H1 (cell line): ENCODE measurements around the gene SCGN. TPM values are rescaled to one million over a fixed set of nuclear protein-coding genes. Genes with fewer than 3 reads are reported as not detected.

Source experiments
- CTCF ChIA-PET: fragments of 300-600 bp; sonication (Branson Sonifier 250); formaldehyde crosslinking; loops from one replicate; lab custom pipeline; 2021; ENCODE audit not compliant: partially characterized antibody; lab: Charles Lee
- POLR2A ChIA-PET: fragments of 300-600 bp; sonication (Branson Sonifier 250); formaldehyde crosslinking; loops from one replicate; lab custom pipeline; 2021; ENCODE audit warnings: inconsistent platforms; ENCODE audit not compliant: partially characterized antibody; lab: Charles Lee
- DNase-seq, 2 experiments: peaks; one replicate each; pipeline versions ENCODE4 v3.0.0 to v3.0.0-alpha.2; 2010 to 2022; ENCODE audit warnings: low spot score in 2 of 2, low read depth in 1 of 2, mixed read lengths in 1 of 2
- FAIRE-seq: peaks from 2 replicates; lab custom pipeline; 2011; peaks lifted over from hg19 to GRCh38; lab: Jason Lieb, UNC
- H2AFZ ChIP-seq: 2 replicates; pipeline ENCODE4 v1.8.1; 2012; ENCODE audit warnings: low read length, inconsistent platforms
- H2AK5ac ChIP-seq: 2 replicates; pipeline ENCODE4 v1.6.1; 2013; ENCODE audit warnings: low read depth, low read length
- H2BK120ac ChIP-seq: replicated peaks from 2 replicates; pipeline ENCODE3; 2013; ENCODE audit warnings: low read depth, low read length, inconsistent platforms
- H2BK12ac ChIP-seq: 2 replicates; pipeline ENCODE4 v1.6.1; 2013; ENCODE audit warnings: low read depth, low read length
- H2BK15ac ChIP-seq: 2 replicates; pipeline ENCODE4 v1.6.1; 2013; ENCODE audit warnings: low read length
- H2BK20ac ChIP-seq: 2 replicates; pipeline ENCODE4 v1.6.1; 2013; ENCODE audit warnings: low read length
- H2BK5ac ChIP-seq: 2 replicates; pipeline ENCODE4 v1.6.1; 2013; ENCODE audit warnings: low read depth, low read length
- H3K14ac ChIP-seq: 2 replicates; pipeline ENCODE4 v1.6.1; 2013; ENCODE audit warnings: inconsistent platforms; ENCODE audit not compliant: insufficient read length
- H3K18ac ChIP-seq: 2 replicates; pipeline ENCODE4 v1.6.1; 2013; ENCODE audit warnings: low read length; ENCODE audit errors: extremely low read depth
- H3K23ac ChIP-seq: 2 replicates; pipeline ENCODE4 v1.6.1; 2013; ENCODE audit warnings: inconsistent platforms; ENCODE audit not compliant: insufficient read length
- H3K23me2 ChIP-seq: 2 replicates; pipeline ENCODE4 v1.6.1; 2013; ENCODE audit warnings: low read depth, low read length
- H3K27ac ChIP-seq: 2 replicates; pipeline ENCODE4 v1.6.1; 2011; ENCODE audit warnings: low read depth, low read length, inconsistent platforms
- H3K27me3 ChIP-seq, 4 experiments: replicated peaks in 1 of 4; 1 replicate in 1 of 4; 2 replicates in 3 of 4; pipeline versions ENCODE4 v1.6.1 to v1.8.1; 2011 to 2013; ENCODE audit warnings: low read length in 3 of 4, mild to moderate bottlenecking in 3 of 4, inconsistent platforms in 2 of 4, mixed read lengths in 2 of 4, moderate library complexity in 1 of 4; ENCODE audit not compliant: control insufficient read depth in 3 of 4, insufficient read depth in 3 of 4; ENCODE audit errors: extremely low read depth in 1 of 4
- H3K36me3 ChIP-seq, 4 experiments: 2 replicates each; pipeline versions ENCODE4 v1.6.1 to v1.8.1; 2011 to 2013; ENCODE audit warnings: mild to moderate bottlenecking in 4 of 4, low read length in 3 of 4, moderate library complexity in 2 of 4, control low read depth in 1 of 4, inconsistent platforms in 1 of 4; ENCODE audit not compliant: insufficient read depth in 4 of 4, control insufficient read depth in 2 of 4
- H3K4ac ChIP-seq: replicated peaks from 2 replicates; pipeline ENCODE3; 2013; ENCODE audit warnings: low read length, low read depth, mixed read lengths, inconsistent platforms; ENCODE audit not compliant: insufficient read length
- H3K4me1 ChIP-seq, 4 experiments: replicated peaks in 1 of 4; 1 replicate in 1 of 4; 2 replicates in 3 of 4; pipeline versions ENCODE4 v1.6.1 to v1.8.1; 2011 to 2013; ENCODE audit warnings: low read length in 3 of 4, inconsistent platforms in 2 of 4, mixed read lengths in 1 of 4; ENCODE audit not compliant: insufficient read depth in 4 of 4, control insufficient read depth in 3 of 4
- H3K4me2 ChIP-seq, 2 experiments: 2 replicates each; pipeline versions ENCODE4 v1.6.1 to v1.8.1; 2011 to 2013; ENCODE audit warnings: low read depth in 2 of 2, low read length in 2 of 2, control low read depth in 1 of 2, inconsistent platforms in 1 of 2, mild to moderate bottlenecking in 1 of 2; ENCODE audit not compliant: insufficient read depth in 1 of 2
- H3K4me3 ChIP-seq, 4 experiments: fragments of 200-600, 300-600 bp in 1 of 4; sonication (generic), shearing (Covaris generic), sonication (Bioruptor Twin) in 1 of 4; 2 replicates each; pipeline versions ENCODE4 v1.5.1 to v1.8.1; 2011 to 2016; ENCODE audit warnings: low read length in 4 of 4, low read depth in 3 of 4, control low read depth in 2 of 4, inconsistent platforms in 2 of 4, mild to moderate bottlenecking in 2 of 4, mixed read lengths in 1 of 4, moderate library complexity in 1 of 4; ENCODE audit not compliant: insufficient read depth in 2 of 4; ENCODE audit errors: extremely low read depth in 1 of 4
- H3K56ac ChIP-seq: replicated peaks from 2 replicates; pipeline ENCODE3; 2013; ENCODE audit warnings: low read depth, mild to moderate bottlenecking, mixed read lengths, low read length, inconsistent platforms; ENCODE audit not compliant: insufficient read length
- H3K79me1 ChIP-seq: 2 replicates; pipeline ENCODE4 v1.6.1; 2013; ENCODE audit warnings: low read depth, low read length, control low read depth
- H3K79me2 ChIP-seq, 2 experiments: 2 replicates each; pipeline versions ENCODE4 v1.6.1 to v1.8.1; 2012 to 2013; ENCODE audit warnings: low read length in 2 of 2, mild to moderate bottlenecking in 2 of 2, inconsistent platforms in 1 of 2; ENCODE audit not compliant: insufficient read depth in 2 of 2, control insufficient read depth in 1 of 2
- H3K9ac ChIP-seq, 4 experiments: replicated peaks in 1 of 4; 1 replicate in 1 of 4; 2 replicates in 3 of 4; pipeline versions ENCODE4 v1.6.1 to v1.8.1; 2011 to 2013; ENCODE audit warnings: low read depth in 3 of 4, low read length in 3 of 4, control low read depth in 2 of 4, mild to moderate bottlenecking in 2 of 4, moderate library complexity in 2 of 4, inconsistent platforms in 1 of 4; ENCODE audit errors: extremely low read depth in 1 of 4
- H3K9me3 ChIP-seq, 2 experiments: 2 replicates each; pipeline versions ENCODE4 v1.6.1 to v1.8.1; 2012 to 2013; ENCODE audit warnings: mild to moderate bottlenecking in 2 of 2, moderate library complexity in 2 of 2, control low read depth in 1 of 2, inconsistent platforms in 1 of 2, low read depth in 1 of 2, low read length in 1 of 2, mixed read lengths in 1 of 2; ENCODE audit not compliant: insufficient read depth in 2 of 2
- H4K20me1 ChIP-seq, 2 experiments: replicated peaks in 1 of 2; 2 replicates each; pipeline versions ENCODE3 to v1.8.1; 2011 to 2013; ENCODE audit warnings: inconsistent platforms in 2 of 2, low read length in 2 of 2, mild to moderate bottlenecking in 1 of 2; ENCODE audit not compliant: insufficient read depth in 2 of 2, control insufficient read depth in 1 of 2
- H4K5ac ChIP-seq: 2 replicates; pipeline ENCODE4 v1.6.1; 2013; ENCODE audit warnings: low read length, low read depth, mixed read lengths, inconsistent platforms; ENCODE audit not compliant: insufficient read length
- H4K8ac ChIP-seq: 2 replicates; pipeline ENCODE4 v1.8.0; 2013; ENCODE audit warnings: mild to moderate bottlenecking, moderate library complexity, low read length, inconsistent platforms; ENCODE audit not compliant: insufficient read depth; ENCODE audit errors: extremely low read depth
- H4K91ac ChIP-seq: replicated peaks from 2 replicates; pipeline ENCODE3; 2013; ENCODE audit warnings: low read length, mixed read lengths, inconsistent platforms; ENCODE audit not compliant: insufficient read length
- BRCA1 ChIP-seq: IDR thresholded peaks from 2 replicates; pipeline ENCODE4 v1.6.1; 2012; ENCODE audit warnings: low read depth, low read length, improper control_type of control experiment
- CBX8 ChIP-seq: fragments of 300-800, 300-1000 bp; sonication (generic); IDR thresholded peaks from 2 replicates; pipeline ENCODE4 v1.7.1; 2016; ENCODE audit warnings: low read depth, low read length, borderline replicate concordance
- EZH2 ChIP-seq: fragments of 200-600 bp; sonication (generic); IDR thresholded peaks from 2 replicates; pipeline ENCODE4 v1.7.1; 2012; ENCODE audit warnings: low read depth, mild to moderate bottlenecking, moderate library complexity, low read length, inconsistent platforms; ENCODE audit not compliant: severe bottlenecking
- GTF2F1 ChIP-seq: IDR thresholded peaks from 2 replicates; pipeline ENCODE4 v1.6.1; 2012; ENCODE audit warnings: low read depth, low read length, improper control_type of control experiment, borderline replicate concordance
- HDAC2 ChIP-seq, 2 experiments: fragments of 300-600 bp in 1 of 2; sonication (generic) in 1 of 2; IDR thresholded peaks; 2 replicates each; pipeline ENCODE4 v1.6.1; 2011 to 2012; ENCODE audit warnings: low read depth in 2 of 2, low read length in 2 of 2, mild to moderate bottlenecking in 2 of 2, moderate library complexity in 2 of 2, borderline replicate concordance in 1 of 2, inconsistent platforms in 1 of 2
- PHF8 ChIP-seq: fragments of 200-600 bp; sonication (generic); conservative IDR thresholded peaks from 2 replicates; pipeline ENCODE4 v1.7.1; 2012; ENCODE audit warnings: low read depth, mild to moderate bottlenecking, inconsistent platforms, low read length, moderate library complexity
- RBBP5 ChIP-seq: IDR thresholded peaks from 2 replicates; pipeline ENCODE4 v1.7.1; 2012; ENCODE audit warnings: low read depth, mild to moderate bottlenecking, inconsistent platforms, low read length, moderate library complexity, borderline replicate concordance
- RNF2 ChIP-seq: fragments of 200-900, 300-1000 bp; sonication (generic); IDR thresholded peaks from 2 replicates; pipeline ENCODE4 v1.7.1; 2016; ENCODE audit warnings: borderline replicate concordance, low read depth, mild to moderate bottlenecking, antibody characterized with exemption, low read length; ENCODE audit not compliant: poor library complexity, severe bottlenecking; ENCODE audit errors: missing control alignments
- SIX5 ChIP-seq: IDR thresholded peaks from 2 replicates; pipeline ENCODE4 v1.6.1; 2011; ENCODE audit warnings: mild to moderate bottlenecking, low read depth, low read length
- SP1 ChIP-seq: IDR thresholded peaks from 2 replicates; pipeline ENCODE4 v1.6.1; 2011; ENCODE audit warnings: low read depth, low read length
- SP4 ChIP-seq: IDR thresholded peaks from 2 replicates; pipeline ENCODE4 v1.6.1; 2012; ENCODE audit warnings: low read length, inconsistent platforms
- TBP ChIP-seq: IDR thresholded peaks from 2 replicates; pipeline ENCODE4 v1.6.1; 2011; ENCODE audit warnings: low read depth, low read length, improper control_type of control experiment
- WGBS, 2 experiments: shearing (Covaris generic) in 1 of 2; methylation state at CpG; one replicate each; pipeline versions ENCODE4 v1.1.6 to v1.1.7; 2013 to 2015; ENCODE audit warnings: low lambda C conversion rate in 2 of 2, mixed read lengths in 2 of 2, inconsistent platforms in 1 of 2, low coverage in 1 of 2, missing lambda C conversion rate in 1 of 2; ENCODE audit not compliant: insufficient replicate concordance in 2 of 2, insufficient coverage in 1 of 2, insufficient read length in 1 of 2; ENCODE audit errors: extremely low coverage in 1 of 2, missing lambda C conversion rate in 1 of 2; 5-methylcytosine and 5-hydroxymethylcytosine counted together
- polyA plus RNA-seq, 7 experiments: library from polyadenylated mRNA; depleted of rRNA in 3 of 7; stranded (reverse) in 5 of 7; unstranded in 2 of 7; fragments of >200 nt in 5 of 7; fragments of 200-250 nt in 2 of 7; gene quantifications; 1 replicate in 5 of 7; 2 replicates in 1 of 7; 4 replicates in 1 of 7; pipeline versions ENCODE4 v1.2.1 to v1.2.3, GENCODE V29; 2011 to 2013; ENCODE audit warnings: missing spikeins in 2 of 7, mixed read lengths in 2 of 7
- total RNA-seq: library from RNA; stranded (reverse); fragmentation: NEBNext Ultra II Directional; extraction: Animal tissue kit (Norgen Biotek cat#: 25700); gene quantifications from 2 replicates; pipeline ENCODE4 v1.2.1, GENCODE V29; 2021

SCGN gene
- total and polyA plus RNA-seq, 2 of the 8 experiments (the other 6 are each of a cell fraction or from before 2014, with no cell fraction given): not detected

GRCh38 chr6:25628471-25629197, 23.4 kb upstream of the SCGN start:
- Histone ChIP-seq H3K14ac (no peak overlapping the region), H3K27ac (no peak overlapping the region), H3K56ac (no peak overlapping the region), H3K4me2 (no peak overlapping the region), H3K4me3 (no peak overlapping the region), H3K27me3 (0 out of 7 replicates have a peak, but pooled peaks cover 0 to 3% (median 0%) of the 10 kb centered on the region in 4 experiments), H3K4ac (no peak overlapping the region), H2AFZ (no peak overlapping the region), H3K9me3 (no peaks in the 10 kb centered on the region), H2AK5ac (no peak overlapping the region), H4K91ac (no peak overlapping the region), H3K79me1 (no peaks in the 10 kb centered on the region), H3K36me3 (no peaks in the 10 kb centered on the region), H3K18ac (no peak overlapping the region), H2BK12ac (no peak overlapping the region), H4K8ac (no peak overlapping the region), H4K20me1 (no peaks in the 10 kb centered on the region), H2BK20ac (no peak overlapping the region), H3K4me1 (peaks cover 0 to 23% (median 6%) of the 10 kb centered on the region in 4 experiments; a peak in 5 of 7 replicates), H3K9ac (no peak overlapping the region), H2BK5ac (no peak overlapping the region), H2BK120ac (no peak overlapping the region), H4K5ac (no peak overlapping the region), H3K79me2 (no peaks in the 10 kb centered on the region), H3K23ac (no peak overlapping the region), H3K23me2 (no peaks in the 10 kb centered on the region), H2BK15ac (no peak overlapping the region)
- WGBS, 2 experiments: 83% methylated on average over 4 of the region's 4 CpGs; no CpG with 5 or more reads in 1 of the 2 experiments
- no peak for FAIRE-seq
- no peak for DNase-seq
- POLR2A ChIA-PET: no interaction called here
- CTCF ChIA-PET: interaction anchor here (1.8 kb wide), 1 partner anchor 9 kb away, joined by 5 read pairs; no protein-coding TSS in a partner anchor
- TF ChIP-seq BRCA1: no peak
- TF ChIP-seq GTF2F1: no peak
- TF ChIP-seq SP4: no peak
- TF ChIP-seq HDAC2 (IDR thresholded peaks at IDR 0.05; ENCODE audit: borderline replicate concordance in 1 of 2, low read depth in 2 of 2, low read length in 2 of 2): no peak
- TF ChIP-seq CBX8: no peak
- no peak for TF ChIP-seq TBP
- TF ChIP-seq SIX5: no peak
- no peak for TF ChIP-seq EZH2
- TF ChIP-seq SP1: no peak
- no peak for TF ChIP-seq PHF8
- no peak for TF ChIP-seq RNF2
- no peak for TF ChIP-seq RBBP5
